ENCODE data around the gene RNF31. TPM values are rescaled to one million over a fixed set of nuclear protein-coding genes. Genes with fewer than 3 reads are reported as not detected.

Gene RNF31
- total and polyA plus RNA-seq, 2 of the 13 experiments (the other 11 are each of a cell fraction or from before 2014, with no cell fraction given), result 48.2 to 86.8 TPM

DNA sequence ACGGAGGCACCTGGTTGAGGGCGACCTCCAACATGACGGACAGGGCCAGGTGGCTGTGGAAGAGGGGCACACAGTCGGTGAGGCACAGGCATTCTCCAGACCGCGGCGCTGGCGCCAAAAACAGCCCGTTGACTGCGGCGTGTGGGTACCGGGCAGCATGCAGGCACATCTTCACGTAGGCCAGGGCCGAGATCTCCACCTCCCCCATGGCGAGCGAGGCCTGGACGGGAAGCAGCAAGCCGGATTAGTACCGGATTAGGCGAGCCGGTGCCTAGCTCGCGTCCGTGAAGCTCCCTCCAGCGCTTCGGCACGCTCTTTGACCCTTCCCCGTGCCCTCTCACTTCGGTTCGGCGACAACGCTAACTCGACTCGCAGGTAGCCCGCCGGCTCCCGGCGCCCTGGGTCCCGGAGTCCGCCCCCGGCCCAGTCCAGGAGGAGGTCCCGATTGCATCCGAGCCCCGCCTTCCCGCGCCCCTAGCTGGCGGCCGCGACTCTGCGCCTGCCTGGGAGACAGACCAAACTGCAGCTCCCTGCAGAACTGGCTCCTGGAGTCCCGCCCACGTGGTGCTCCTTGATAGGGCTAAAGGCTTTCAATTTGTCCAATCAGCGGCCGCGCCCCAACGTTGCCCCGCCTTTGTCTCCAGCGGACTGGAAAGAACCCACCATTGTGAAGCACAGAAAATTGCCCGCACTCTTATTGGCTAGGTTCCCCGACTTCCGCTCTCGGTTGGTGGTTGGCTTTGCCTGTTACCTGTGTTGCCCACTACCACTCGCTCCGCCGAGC lies 6.0 kb upstream of the RNF31 start, which contains the start of gene EMC9 (continued):
- TF ChIP-seq NR2F6 (IDR thresholded peaks at IDR 0.05), result no peak
- TF ChIP-seq NR2F6 (CRISPR knock-in tag; IDR thresholded peaks at IDR 0.05), result peak; percentile 18; the same call in 1 of the 2 replicates
- TF ChIP-seq, protein P1, sequence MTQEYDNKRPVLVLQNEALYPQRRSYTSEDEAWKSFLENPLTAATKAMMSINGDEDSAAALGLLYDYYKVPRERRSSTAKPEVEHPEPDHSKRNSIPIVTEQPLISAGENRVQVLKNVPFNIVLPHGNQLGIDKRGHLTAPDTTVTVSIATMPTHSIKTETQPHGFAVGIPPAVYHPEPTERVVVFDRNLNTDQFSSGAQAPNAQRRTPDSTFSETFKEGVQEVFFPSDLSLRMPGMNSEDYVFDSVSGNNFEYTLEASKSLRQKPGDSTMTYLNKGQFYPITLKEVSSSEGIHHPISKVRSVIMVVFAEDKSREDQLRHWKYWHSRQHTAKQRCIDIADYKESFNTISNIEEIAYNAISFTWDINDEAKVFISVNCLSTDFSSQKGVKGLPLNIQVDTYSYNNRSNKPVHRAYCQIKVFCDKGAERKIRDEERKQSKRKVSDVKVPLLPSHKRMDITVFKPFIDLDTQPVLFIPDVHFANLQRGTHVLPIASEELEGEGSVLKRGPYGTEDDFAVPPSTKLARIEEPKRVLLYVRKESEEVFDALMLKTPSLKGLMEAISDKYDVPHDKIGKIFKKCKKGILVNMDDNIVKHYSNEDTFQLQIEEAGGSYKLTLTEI (CRISPR knock-in tag; conservative IDR thresholded peaks at IDR 0.05), result no peak
- no peak for TF ChIP-seq PBX3 (CRISPR knock-in tag; IDR thresholded peaks at IDR 0.05; ENCODE audit: borderline replicate concordance)
- TF ChIP-seq ZBTB7A (CRISPR knock-in tag; IDR thresholded peaks at IDR 0.05), result no peak
- TF ChIP-seq ZNF180 (CRISPR knock-in tag; IDR thresholded peaks at IDR 0.05; ENCODE audit: borderline replicate concordance, low read depth), result no peak
- TF ChIP-seq MAFF (IDR thresholded peaks at IDR 0.05; ENCODE audit: low read depth, low read length), result peak; percentile 60; the same call in 1 of the 2 replicates
- TF ChIP-seq TOPORS (CRISPR knock-in tag; IDR thresholded peaks at IDR 0.05), result peak; percentile 99
- peak; percentile 92 for TF ChIP-seq ZNF160 (CRISPR knock-in tag; IDR thresholded peaks at IDR 0.05)
- peak; percentile 57; the same call in 1 of the 2 replicates for TF ChIP-seq FOXK2 (IDR thresholded peaks at IDR 0.05)
- TF ChIP-seq ZNF788 (CRISPR knock-in tag; IDR thresholded peaks at IDR 0.05; ENCODE audit: borderline replicate concordance), result peak; percentile 75
- peak; percentile 86 for TF ChIP-seq MYC (CRISPR knock-in tag; IDR thresholded peaks at IDR 0.05; ENCODE audit: borderline replicate concordance)
- TF ChIP-seq HMG20A (CRISPR knock-in tag; IDR thresholded peaks at IDR 0.05; ENCODE audit: borderline replicate concordance), result 0 out of 2 replicates have a peak, but pooled peaks have one; percentile 7
- no peak for TF ChIP-seq ZNF124 (CRISPR knock-in tag; IDR thresholded peaks at IDR 0.05)
- TF ChIP-seq RBM22 (optimal IDR thresholded peaks at IDR 0.05; ENCODE audit: low read length), result peak; percentile 2
- TF ChIP-seq PBX2 (CRISPR knock-in tag; IDR thresholded peaks at IDR 0.05), result peak; percentile 92
- TF ChIP-seq HOXD1 (CRISPR knock-in tag; IDR thresholded peaks at IDR 0.05), result peak; percentile 68
- TF ChIP-seq CEBPB (IDR thresholded peaks at IDR 0.05; ENCODE audit: borderline replicate concordance, low read depth, low read length), result peak; percentile 65
- no peak for TF ChIP-seq ZNF607 (CRISPR knock-in tag; IDR thresholded peaks at IDR 0.05; ENCODE audit: borderline replicate concordance)
- TF ChIP-seq ZNF552 (CRISPR knock-in tag; IDR thresholded peaks at IDR 0.05; ENCODE audit: borderline replicate concordance), result peak; percentile 98
- TF ChIP-seq ZNF883 (CRISPR knock-in tag; IDR thresholded peaks at IDR 0.05; ENCODE audit: not compliant biosample characterization), result peak; percentile 91
- peak; percentile 99 for TF ChIP-seq TAF1 (CRISPR knock-in tag; IDR thresholded peaks at IDR 0.05)
- no peak for TF ChIP-seq NR1H2 (CRISPR knock-in tag; IDR thresholded peaks at IDR 0.05; ENCODE audit: borderline replicate concordance, low read depth)
- peak; percentile 97 for TF ChIP-seq ZBTB42 (CRISPR knock-in tag; IDR thresholded peaks at IDR 0.05)
- no peak for TF ChIP-seq ZNF282 (IDR thresholded peaks at IDR 0.05; ENCODE audit: partially characterized antibody)
- no peak for TF ChIP-seq HOXA7 (CRISPR knock-in tag; IDR thresholded peaks at IDR 0.05)
- no peak; the same call in 1 of the 2 replicates for TF ChIP-seq EHMT2 (IDR thresholded peaks at IDR 0.05; ENCODE audit: borderline replicate concordance, low read depth, low read length)
- TF ChIP-seq HDAC6 (IDR thresholded peaks at IDR 0.05; ENCODE audit: low read depth, low read length), result 0 out of 2 replicates have a peak, but pooled peaks have one; percentile 33
- peak; percentile 93; the same call in 1 of the 2 replicates for TF ChIP-seq ZBTB20 (CRISPR knock-in tag; IDR thresholded peaks at IDR 0.05; ENCODE audit: borderline replicate concordance, low read depth)

Data from HepG2 (cell line).